SK-N-SH treated with all-trans-retinoic acid at 6 μM for 48 hours (cell line): ENCODE data around the gene PDIA5.

Experiments
- BACH2 ChIP-seq: fragments of 250-450 bp; sonication (Bioruptor Pico); IDR thresholded peaks from 2 replicates; pipeline ENCODE4 v1.9.0; 2021; ENCODE audit warnings: mild to moderate bottlenecking, borderline replicate concordance
- CREB5 ChIP-seq: fragments of 250-450 bp; sonication (Bioruptor Pico); IDR thresholded peaks from 2 replicates; pipeline ENCODE4 v1.5.1; 2020; ENCODE audit warnings: low read depth, mild to moderate bottlenecking, moderate library complexity
- CSDC2 ChIP-seq: fragments of 250-450 bp; sonication (Bioruptor Pico); IDR thresholded peaks from 2 replicates; pipeline ENCODE4 v1.5.0; 2020; ENCODE audit warnings: mild to moderate bottlenecking, moderate library complexity
- ISL1 ChIP-seq: fragments of 250-450 bp; sonication (Bioruptor Pico); IDR thresholded peaks from 2 replicates; pipeline ENCODE4 v2.1.2; 2022; ENCODE audit warnings: mild to moderate bottlenecking, moderate library complexity
- OSR1 ChIP-seq: fragments of 250-450 bp; sonication (Bioruptor Pico); IDR thresholded peaks from 2 replicates; pipeline ENCODE4 v1.8.0; 2022; ENCODE audit warnings: moderate library complexity, mild to moderate bottlenecking, inconsistent platforms
- POU6F1 ChIP-seq: fragments of 250-450 bp; sonication (Bioruptor Pico); IDR thresholded peaks from 2 replicates; pipeline ENCODE4 v1.8.0; 2021; ENCODE audit warnings: low read depth, mild to moderate bottlenecking, moderate library complexity, borderline replicate concordance
- PPARA ChIP-seq: fragments of 250-450 bp; sonication (Bioruptor Pico); IDR thresholded peaks from 2 replicates; pipeline ENCODE4 v1.5.0; 2020; ENCODE audit warnings: mild to moderate bottlenecking, borderline replicate concordance
- TOX ChIP-seq: fragments of 250-450 bp; sonication (Bioruptor Pico); IDR thresholded peaks from 2 replicates; pipeline ENCODE4 v1.8.0; 2021; ENCODE audit warnings: mild to moderate bottlenecking, moderate library complexity, borderline replicate concordance
- ZFP3 ChIP-seq: fragments of 250-450 bp; sonication (Bioruptor Pico); IDR thresholded peaks from 2 replicates; pipeline ENCODE4 v1.5.0; 2020; ENCODE audit warnings: mild to moderate bottlenecking, moderate library complexity
- ZFP30 ChIP-seq: fragments of 450-650 bp; formaldehyde crosslinking; IDR thresholded peaks from 2 replicates; pipeline ENCODE4 v1.5.0; 2022; ENCODE audit warnings: mild to moderate bottlenecking, moderate library complexity
- ZNF70 ChIP-seq: fragments of 450-650 bp; formaldehyde crosslinking; IDR thresholded peaks from 2 replicates; pipeline ENCODE4 v1.5.0; 2020; ENCODE audit warnings: mild to moderate bottlenecking, moderate library complexity
- ZNF8 ChIP-seq: fragments of 450-650 bp; formaldehyde crosslinking; IDR thresholded peaks from 2 replicates; pipeline ENCODE4 v1.5.0; 2020; ENCODE audit warnings: mild to moderate bottlenecking, moderate library complexity

GRCh38 chr3:123150449-123151215 is 83.8 kb downstream of the PDIA5 start:
- TF ChIP-seq ZNF70 (no peak), OSR1 (no peak), TOX (CRISPR knock-in tag) (no peak), ZFP3 (CRISPR knock-in tag) (no peak), ISL1 (no peak), ZFP30 (CRISPR knock-in tag) (no peak), POU6F1 (no peak), BACH2 (no peak), PPARA (CRISPR knock-in tag) (no peak), ZNF8 (CRISPR knock-in tag) (no peak), CREB5 (CRISPR knock-in tag) (no peak), CSDC2 (CRISPR knock-in tag) (no peak)
